ENCODE data around the gene GTPBP2.

The GTPBP2 gene

GRCh38 chr6:43584892-43585570, 44.0 kb downstream of the GTPBP2 start:
- H3K4me1 Mint-ChIP-seq (ENCODE audit: low read depth): peaks cover 27% of the 10 kb centered on the region
- H3K27me3 Mint-ChIP-seq: no peaks in the 10 kb centered on the region
- H3K9me3 Mint-ChIP-seq: no peaks in the 10 kb centered on the region
- H3K4me3 Mint-ChIP-seq: no peak overlapping the region
- H3K27ac Mint-ChIP-seq: peak overlapping the region; percentile 79
- H3K36me3 Mint-ChIP-seq (ENCODE audit: low read depth): peaks cover 79% of the 10 kb centered on the region
- DNase-seq: no peak

- H3K27ac Mint-ChIP-seq: no peak overlapping the region
- no peaks in the 10 kb centered on the region for H3K27me3 Mint-ChIP-seq
- peaks cover 71% of the 10 kb centered on the region for H3K36me3 Mint-ChIP-seq (ENCODE audit: low read depth)
- H3K4me1 Mint-ChIP-seq (ENCODE audit: low read depth): peaks cover 43% of the 10 kb centered on the region
- no peak overlapping the region for H3K4me3 Mint-ChIP-seq
- DNase-seq: no peak
- no peaks in the 10 kb centered on the region for H3K9me3 Mint-ChIP-seq
Observed at GRCh38 chr6:43582911-43583310, 46.2 kb downstream of the GTPBP2 start.

- Mint-ChIP-seq H3K27ac (no peak overlapping the region), H3K27me3 (no peaks in the 10 kb centered on the region), H3K4me1 (ENCODE audit: low read depth) (peaks cover 42% of the 10 kb centered on the region), H3K36me3 (ENCODE audit: low read depth) (peaks cover 65% of the 10 kb centered on the region), H3K4me3 (no peak overlapping the region), H3K9me3 (no peaks in the 10 kb centered on the region)
- no peak for DNase-seq
Observed at GRCh38 chr6:43579171-43579570, 49.9 kb downstream of the GTPBP2 start.

GRCh38 chr6:43578748-43579147, 50.3 kb downstream of the GTPBP2 start:
- Mint-ChIP-seq H3K36me3 (ENCODE audit: low read depth) (peaks cover 62% of the 10 kb centered on the region), H3K9me3 (no peaks in the 10 kb centered on the region), H3K27ac (no peak overlapping the region)

GRCh38 chr6:43575772-43576551, 53.1 kb downstream of the GTPBP2 start, which contains the start of the genes POLH and XPO5:
Gene POLH (plus strand): TSS chr6:43576185. CDS start chr6:43582320, 6,135 bp downstream.
Gene XPO5 (minus strand): TSS chr6:43576038. CDS start chr6:43575864, 174 bp downstream.
- Mint-ChIP-seq H3K4me3 (peak within 1 kb of the TSS; percentile 95), H3K27ac (peak within 1 kb of the TSS; percentile 91), H3K9me3 (no peaks in the 10 kb centered on the region), H3K4me1 (ENCODE audit: low read depth) (peaks cover 49% of the 10 kb centered on the region), H3K27me3 (no peaks in the 10 kb centered on the region), H3K36me3 (ENCODE audit: low read depth) (peaks cover 67% of the 10 kb centered on the region)
- DNase-seq: peak; percentile 93

More at GRCh38 chr6:43578748-43579147, 50.3 kb downstream of the GTPBP2 start:
- no peaks in the 10 kb centered on the region for H3K27me3 Mint-ChIP-seq
- peaks cover 38% of the 10 kb centered on the region for H3K4me1 Mint-ChIP-seq (ENCODE audit: low read depth)
- peak overlapping the region; percentile 95 for H3K4me3 Mint-ChIP-seq
- DNase-seq: no peak

GRCh38 chr6:43575105-43575771, 53.8 kb downstream of the GTPBP2 start:
- Mint-ChIP-seq H3K4me3 (peak overlapping the region; percentile 95), H3K4me1 (ENCODE audit: low read depth) (peaks cover 55% of the 10 kb centered on the region), H3K9me3 (no peaks in the 10 kb centered on the region), H3K36me3 (ENCODE audit: low read depth) (peaks cover 75% of the 10 kb centered on the region), H3K27ac (peak overlapping the region; percentile 91), H3K27me3 (no peaks in the 10 kb centered on the region)
- DNase-seq: no peak

- Mint-ChIP-seq H3K27ac (peak overlapping the region; percentile 67), H3K36me3 (ENCODE audit: low read depth) (peaks cover 85% of the 10 kb centered on the region), H3K4me1 (ENCODE audit: low read depth) (peaks cover 36% of the 10 kb centered on the region), H3K4me3 (no peak overlapping the region), H3K27me3 (no peaks in the 10 kb centered on the region), H3K9me3 (no peaks in the 10 kb centered on the region)
- DNase-seq: no peak
Observed at GRCh38 chr6:43572015-43572414, 57.0 kb downstream of the GTPBP2 start.

- Mint-ChIP-seq H3K27me3 (no peaks in the 10 kb centered on the region), H3K4me3 (peak overlapping the region; percentile 37), H3K36me3 (ENCODE audit: low read depth) (peaks cover 86% of the 10 kb centered on the region), H3K27ac (peak overlapping the region; percentile 93), H3K9me3 (no peaks in the 10 kb centered on the region), H3K4me1 (ENCODE audit: low read depth) (peaks cover 36% of the 10 kb centered on the region)
- no peak for DNase-seq
Observed at GRCh38 chr6:43570876-43571441, 58.1 kb downstream of the GTPBP2 start.
